22Rv1 (cell line): ENCODE measurements around the gene ADAMTS1.

Experiments used
- CTCF ChIP-seq: fragments of 450-650 bp; IDR thresholded peaks from 2 replicates; pipeline ENCODE4 v1.5.1; 2017; ENCODE audit warnings: mild to moderate bottlenecking
- ZFX ChIP-seq: fragments of 450-650 bp; IDR thresholded peaks from 2 replicates; pipeline ENCODE4 v1.6.1; 2017; ENCODE audit warnings: antibody characterized with exemption, borderline replicate concordance

- TF ChIP-seq CTCF: no peak
- no peak for TF ChIP-seq ZFX
Measured at GRCh38 chr21:26795412-26795805, 49.8 kb downstream of the ADAMTS1 start.
